Esophagus muscularis mucosa (tissue), 4 donors: ENCODE measurements around the gene PPP4R4. TPM values are rescaled to one million over a fixed set of nuclear protein-coding genes. Genes with fewer than 3 reads are reported as not detected.

ENCODE experiments used
- DNase-seq: peaks from one replicate; pipeline ENCODE4 v3.0.0-alpha.2; 2017; ENCODE audit errors: extremely low spot score
- H3K27ac ChIP-seq, 4 donors: fragments of 200-600 bp; sonication (generic); replicated peaks in 1 of 4; 1 replicate in 3 of 4; 2 replicates in 1 of 4; pipeline ENCODE4 v1.5.1; 2016 to 2019; ENCODE audit warnings: mild to moderate bottlenecking in 1 of 4
- H3K27me3 ChIP-seq, 4 donors: fragments of 200-600 bp; sonication (generic); one replicate each; pipeline versions ENCODE4 v1.5.1 to v1.6.0; 2016 to 2019
- H3K36me3 ChIP-seq, 4 donors: fragments of 200-600 bp; sonication (generic); one replicate each; pipeline ENCODE4 v1.5.1; 2016 to 2019
- H3K4me1 ChIP-seq, 4 donors: fragments of 200-600 bp; sonication (generic); one replicate each; pipeline ENCODE4 v1.5.1; 2016 to 2019
- H3K4me3 ChIP-seq, 4 donors: fragments of 200-600 bp; sonication (generic); 1 replicate in 2 of 4; 2 replicates in 2 of 4; pipeline ENCODE4 v1.5.1; 2016 to 2019; ENCODE audit warnings: mild to moderate bottlenecking in 4 of 4, moderate library complexity in 1 of 4
- H3K9me3 ChIP-seq, 4 donors: fragments of 200-600 bp; sonication (generic); 1 replicate in 3 of 4; 2 replicates in 1 of 4; pipeline ENCODE4 v1.5.1; 2016 to 2019
- CTCF ChIP-seq, 3 experiments: fragments of 200-600 bp in 2 of 3; fragments of 450-650 bp in 1 of 3; sonication (generic) in 2 of 3; IDR thresholded peaks; one replicate each; pipeline ENCODE4 v1.5.1; 2017 to 2019; ENCODE audit warnings: antibody characterized with exemption in 3 of 3, mild to moderate bottlenecking in 2 of 3, moderate library complexity in 1 of 3
- EP300 ChIP-seq: sonication (generic); formaldehyde crosslinking; IDR thresholded peaks from one replicate; pipeline ENCODE4 v1.6.1; 2017; ENCODE audit warnings: antibody characterized with exemption
- POLR2A ChIP-seq: fragments of 450-650 bp; IDR thresholded peaks from one replicate; pipeline ENCODE4 v1.6.1; 2017; ENCODE audit warnings: antibody characterized with exemption, moderate library complexity, mild to moderate bottlenecking, low read depth
- POLR2AphosphoS5 ChIP-seq, 2 donors: sonication (generic); formaldehyde crosslinking; IDR thresholded peaks; one replicate each; pipeline ENCODE4 v1.6.1; 2017; ENCODE audit warnings: antibody characterized with exemption in 2 of 2
- WGBS: methylation state at CpG from one replicate; pipeline ENCODE4 v1.1.5; 2018; 5-methylcytosine and 5-hydroxymethylcytosine counted together
- intact Hi-C: fragments of 100-400 bp; cut with DNase I; formaldehyde crosslinking; loops from one replicate; pipeline ENCODE4 v1.15.1; 2023
- total RNA-seq, 4 donors: library from RNA; depleted of rRNA; stranded (reverse); fragments of >200 nt; gene quantifications; one replicate each; pipeline versions ENCODE4 v1.1.0 to v1.2.1, GENCODE V29; 2016

The PPP4R4 gene
- total RNA-seq, 4 donors from 2014 or later, result 0.19 to 0.83 (median 0.34) TPM; not detected in 1

- intact Hi-C loops, result no loop called here
- no peak for TF ChIP-seq POLR2AphosphoS5 (IDR thresholded peaks at IDR 0.05)
- no peak for TF ChIP-seq EP300
- no peak for TF ChIP-seq CTCF (IDR thresholded peaks at IDR 0.05)
- TF ChIP-seq POLR2A, result no peak
- Histone ChIP-seq H3K27ac (no peak overlapping the region), H3K36me3 (no peaks in the 10 kb centered on the region), H3K27me3 (peaks cover 0 to 26% (median 0%) of the 10 kb centered on the region in 4 donors), H3K9me3 (no peaks in the 10 kb centered on the region), H3K4me3 (no peak overlapping the region), H3K4me1 (peaks cover 0 to 12% (median 7%) of the 10 kb centered on the region in 4 donors)
- no peak for DNase-seq
- WGBS, result 92% methylated on average over 5 of the region's 5 CpGs
Measured at GRCh38 chr14:94162466-94162865, 11.7 kb upstream of the PPP4R4 start.

- Histone ChIP-seq H3K36me3 (no peaks in the 10 kb centered on the region), H3K4me3 (no peak overlapping the region), H3K27me3 (peaks cover 0 to 26% (median 0%) of the 10 kb centered on the region in 4 donors), H3K4me1 (peaks cover 0 to 12% (median 7%) of the 10 kb centered on the region in 4 donors), H3K27ac (no peak overlapping the region), H3K9me3 (no peaks in the 10 kb centered on the region)
- no peak for TF ChIP-seq POLR2A
- no peak for TF ChIP-seq CTCF (IDR thresholded peaks at IDR 0.05)
- no peak for TF ChIP-seq EP300
- TF ChIP-seq POLR2AphosphoS5 (IDR thresholded peaks at IDR 0.05), result no peak
- intact Hi-C loops, result no loop called here
- 73% methylated on average over 5 of the region's 5 CpGs for WGBS
- DNase-seq, result no peak
Measured at GRCh38 chr14:94163796-94164195, 10.3 kb upstream of the PPP4R4 start.

GRCh38 chr14:94164685-94165431 is 9.3 kb upstream of the PPP4R4 start:
- Histone ChIP-seq H3K27me3 (peaks cover 0 to 29% (median 0%) of the 10 kb centered on the region in 4 donors), H3K36me3 (no peaks in the 10 kb centered on the region), H3K4me1 (peaks cover 0 to 12% (median 7%) of the 10 kb centered on the region in 4 donors), H3K4me3 (no peak overlapping the region), H3K9me3 (no peaks in the 10 kb centered on the region), H3K27ac (no peak overlapping the region)
- TF ChIP-seq POLR2A, result no peak
- no peak for TF ChIP-seq EP300
- TF ChIP-seq POLR2AphosphoS5 (IDR thresholded peaks at IDR 0.05), result no peak
- no peak for TF ChIP-seq CTCF (IDR thresholded peaks at IDR 0.05)
- intact Hi-C loops, result no loop called here
- WGBS, result 44% methylated on average over 17 of the region's 26 CpGs
- no peak for DNase-seq

- no peaks in the 10 kb centered on the region for H3K36me3 ChIP-seq
- H3K4me3 ChIP-seq, result no peak overlapping the region
- 63% methylated on average over 3 of the region's 3 CpGs for WGBS
- intact Hi-C loops, result no loop called here
- no peak overlapping the region for H3K27ac ChIP-seq
- TF ChIP-seq EP300 (no peak), POLR2A (no peak), CTCF (IDR thresholded peaks at IDR 0.05) (no peak), POLR2AphosphoS5 (IDR thresholded peaks at IDR 0.05) (no peak)
- H3K4me1 ChIP-seq, result peaks cover 0 to 12% (median 7%) of the 10 kb centered on the region in 4 donors
- no peak for DNase-seq
- H3K27me3 ChIP-seq, result peaks cover 0 to 35% (median 0%) of the 10 kb centered on the region in 4 donors
- no peaks in the 10 kb centered on the region for H3K9me3 ChIP-seq
Measured at GRCh38 chr14:94165744-94166143, 8.4 kb upstream of the PPP4R4 start.

- peaks cover 2 to 62% (median 9%) of the 10 kb centered on the region in 4 donors for H3K27me3 ChIP-seq
- H3K4me1 ChIP-seq, result peaks cover 8 to 23% (median 17%) of the 10 kb centered on the region in 4 donors
- no peaks in the 10 kb centered on the region for H3K9me3 ChIP-seq
- DNase-seq, result no peak
- no peak overlapping the region for H3K27ac ChIP-seq
- intact Hi-C loops, result no loop called here
- 79% methylated on average over 6 of the region's 6 CpGs for WGBS
- TF ChIP-seq EP300 (no peak), POLR2AphosphoS5 (IDR thresholded peaks at IDR 0.05) (no peak), CTCF (IDR thresholded peaks at IDR 0.05) (no peak), POLR2A (no peak)
- H3K36me3 ChIP-seq, result no peaks in the 10 kb centered on the region
- no peak overlapping the region for H3K4me3 ChIP-seq
Measured at GRCh38 chr14:94170136-94170535, 4.0 kb upstream of the PPP4R4 start.
